MM.1S (cell line): ENCODE data around the gene PTPRN.

ENCODE experiments used
- DNase-seq: peaks from one replicate; pipeline ENCODE4 v3.0.0-alpha.2; 2015
- H2AFZ ChIP-seq: fragments of 300-600 bp; sonication (generic); 2 replicates; pipeline ENCODE4 v1.6.0; 2016; ENCODE audit warnings: antibody characterized with exemption, low read length
- H3F3A ChIP-seq: fragments of 300-600 bp; sonication (generic); 2 replicates; pipeline ENCODE4 v1.6.1; 2016; ENCODE audit warnings: mild to moderate bottlenecking, antibody characterized with exemption, low read length, moderate library complexity, mixed read lengths; ENCODE audit not compliant: insufficient read depth
- H3K27ac ChIP-seq: fragments of 300-600 bp; sonication (generic); 2 replicates; pipeline ENCODE4 v1.5.1; 2016; ENCODE audit warnings: mild to moderate bottlenecking, low read length
- H3K27me3 ChIP-seq: fragments of 300-600 bp; sonication (generic); replicated peaks from 2 replicates; pipeline ENCODE4 v1.6.0; 2016; ENCODE audit warnings: low read length; ENCODE audit not compliant: insufficient read depth
- H3K36me3 ChIP-seq: fragments of 300-600 bp; sonication (generic); replicated peaks from 2 replicates; pipeline ENCODE4 v1.6.1; 2016; ENCODE audit warnings: mild to moderate bottlenecking, low read length, mixed read lengths; ENCODE audit not compliant: insufficient read depth
- H3K4me1 ChIP-seq: fragments of 300-600 bp; sonication (generic); 2 replicates; pipeline ENCODE4 v1.6.1; 2016; ENCODE audit warnings: low read length, mixed read lengths
- H3K4me2 ChIP-seq: fragments of 300-600 bp; sonication (generic); 2 replicates; pipeline ENCODE4 v1.6.0; 2016; ENCODE audit warnings: low read depth, low read length
- H3K4me3 ChIP-seq: fragments of 300-600 bp; sonication (generic); 2 replicates; pipeline ENCODE4 v1.5.1; 2016; ENCODE audit warnings: low read length, mixed read lengths
- H3K79me2 ChIP-seq: fragments of 300-600 bp; sonication (generic); 2 replicates; pipeline ENCODE4 v1.6.1; 2016; ENCODE audit warnings: mixed run types, low read length, mixed read lengths
- H3K9ac ChIP-seq: fragments of 300-600 bp; sonication (generic); 2 replicates; pipeline ENCODE4 v1.6.1; 2016; ENCODE audit warnings: low read length, mixed read lengths
- H3K9me2 ChIP-seq: fragments of 300-600 bp; sonication (generic); replicated peaks from 2 replicates; pipeline ENCODE4 v1.6.1; 2016; ENCODE audit warnings: mild to moderate bottlenecking, low read length, mixed read lengths; ENCODE audit not compliant: insufficient read depth
- H3K9me3 ChIP-seq: fragments of 300-600 bp; sonication (generic); replicated peaks from 2 replicates; pipeline ENCODE4 v1.6.1; 2016; ENCODE audit warnings: mild to moderate bottlenecking, low read length, mixed read lengths; ENCODE audit not compliant: insufficient read depth
- H4K20me1 ChIP-seq: fragments of 300-600 bp; sonication (generic); 2 replicates; pipeline ENCODE4 v1.6.1; 2016; ENCODE audit warnings: mild to moderate bottlenecking, low read length, moderate library complexity, mixed read lengths; ENCODE audit not compliant: insufficient read depth
- CTCF ChIP-seq: fragments of 300-600 bp; sonication (generic); IDR thresholded peaks from 2 replicates; pipeline ENCODE4 v1.5.1; 2016; ENCODE audit warnings: antibody characterized with exemption, low read length, mixed read lengths
- EZH2 ChIP-seq: fragments of 300-600 bp; sonication (generic); optimal IDR thresholded peaks from 2 replicates; pipeline ENCODE3; 2017; ENCODE audit warnings: low read depth, mild to moderate bottlenecking, antibody characterized with exemption, low read length, mixed read lengths
- EZH2phosphoT487 ChIP-seq: fragments of 300-600 bp; sonication (generic); IDR thresholded peaks from 2 replicates; pipeline ENCODE4 v1.6.1; 2018; ENCODE audit warnings: antibody characterized with exemption, low read length

The PTPRN gene

GRCh38 chr2:219246559-219246958 is 62.6 kb downstream of the PTPRN start:
- Histone ChIP-seq H3K4me2 (peak overlapping the region; percentile 94; the same call in 1 of the 2 replicates), H3K4me3 (no peak overlapping the region), H3K9ac (no peak overlapping the region), H3K36me3 (0 out of 2 replicates have a peak, but pooled peaks cover 6% of the 10 kb centered on the region), H3K27ac (no peak overlapping the region), H3K9me2 (no peaks in the 10 kb centered on the region), H3F3A (peaks cover 31% of the 10 kb centered on the region), H3K9me3 (no peaks in the 10 kb centered on the region), H3K79me2 (peaks cover 46% of the 10 kb centered on the region), H3K27me3 (no peaks in the 10 kb centered on the region), H4K20me1 (no peaks in the 10 kb centered on the region), H3K4me1 (peaks cover 52% of the 10 kb centered on the region), H2AFZ (no peak overlapping the region)
- TF ChIP-seq EZH2phosphoT487 (no peak), EZH2 (no peak), CTCF (no peak)
- DNase-seq: no peak

- H2AFZ ChIP-seq: peak overlapping the region; percentile 57; the same call in 1 of the 2 replicates
- no peak for DNase-seq
- H3K9ac ChIP-seq: peak overlapping the region; percentile 93
- H3K9me2 ChIP-seq: no peaks in the 10 kb centered on the region
- peak overlapping the region; percentile 94 for H3K4me2 ChIP-seq
- H3K4me3 ChIP-seq: peak overlapping the region; percentile 89
- H3K79me2 ChIP-seq: peaks cover 39% of the 10 kb centered on the region
- H3K27me3 ChIP-seq: no peaks in the 10 kb centered on the region
- peaks cover 31% of the 10 kb centered on the region for H3F3A ChIP-seq
- H3K36me3 ChIP-seq: 0 out of 2 replicates have a peak, but pooled peaks cover 4% of the 10 kb centered on the region
- TF ChIP-seq EZH2phosphoT487: no peak
- no peak for TF ChIP-seq EZH2
- no peak for TF ChIP-seq CTCF
- peak overlapping the region; percentile 62; the same call in 1 of the 2 replicates for H3K27ac ChIP-seq
- H3K4me1 ChIP-seq: peaks cover 47% of the 10 kb centered on the region
- H4K20me1 ChIP-seq: no peaks in the 10 kb centered on the region
- H3K9me3 ChIP-seq: no peaks in the 10 kb centered on the region
These were observed 63.3 kb downstream of the PTPRN start for GRCh38 chr2:219245899-219246230.

- Histone ChIP-seq H3K79me2 (peaks cover 33% of the 10 kb centered on the region), H2AFZ (peak within 1 kb of the TSS; percentile 57), H3K4me2 (peak within 1 kb of the TSS; percentile 94), H3K27me3 (no peaks in the 10 kb centered on the region), H3F3A (peaks cover 29% of the 10 kb centered on the region), H3K4me3 (peak within 1 kb of the TSS; percentile 89), H3K4me1 (peaks cover 44% of the 10 kb centered on the region), H3K9me3 (no peaks in the 10 kb centered on the region), H4K20me1 (no peaks in the 10 kb centered on the region), H3K9ac (peak within 1 kb of the TSS; percentile 93), H3K36me3 (0 out of 2 replicates have a peak, but pooled peaks cover 1% of the 10 kb centered on the region), H3K27ac (peak within 1 kb of the TSS; percentile 62; the same call in 1 of the 2 replicates), H3K9me2 (no peaks in the 10 kb centered on the region)
- TF ChIP-seq CTCF (no peak), EZH2 (no peak), EZH2phosphoT487 (no peak)
- peak; percentile 95 for DNase-seq
These were observed 63.9 kb downstream of the PTPRN start, which contains the start of the genes GLB1L and STK16 for GRCh38 chr2:219245148-219245898. GLB1L (minus strand) TSS chr2:219245444; CDS start chr2:219243573, 1,871 bp downstream. STK16 (plus strand) TSS chr2:219245479; CDS start chr2:219246000, 521 bp downstream.
